Sigmoid colon (tissue), 4 donors: ENCODE results near the gene MAEL.

Experiments
- EP300 ChIP-seq, 4 donors: sonication (generic); formaldehyde crosslinking; IDR thresholded peaks; one replicate each; pipeline ENCODE4 v1.6.1; 2017; ENCODE audit warnings: antibody characterized with exemption in 4 of 4
- POLR2AphosphoS5 ChIP-seq, 4 donors: sonication (generic); formaldehyde crosslinking; IDR thresholded peaks; one replicate each; pipeline ENCODE4 v1.6.1; 2017; ENCODE audit warnings: antibody characterized with exemption in 4 of 4
- TF ChIP-seq, protein P1 (sequence below), 4 experiments: fragments of 450-650 bp in 3 of 4; fragments of 200-600 bp in 1 of 4; IDR thresholded peaks; one replicate each; pipeline ENCODE4 v1.5.1; 2016 to 2019; ENCODE audit warnings: antibody characterized with exemption in 4 of 4, mild to moderate bottlenecking in 3 of 4, moderate library complexity in 2 of 4

DNA sequence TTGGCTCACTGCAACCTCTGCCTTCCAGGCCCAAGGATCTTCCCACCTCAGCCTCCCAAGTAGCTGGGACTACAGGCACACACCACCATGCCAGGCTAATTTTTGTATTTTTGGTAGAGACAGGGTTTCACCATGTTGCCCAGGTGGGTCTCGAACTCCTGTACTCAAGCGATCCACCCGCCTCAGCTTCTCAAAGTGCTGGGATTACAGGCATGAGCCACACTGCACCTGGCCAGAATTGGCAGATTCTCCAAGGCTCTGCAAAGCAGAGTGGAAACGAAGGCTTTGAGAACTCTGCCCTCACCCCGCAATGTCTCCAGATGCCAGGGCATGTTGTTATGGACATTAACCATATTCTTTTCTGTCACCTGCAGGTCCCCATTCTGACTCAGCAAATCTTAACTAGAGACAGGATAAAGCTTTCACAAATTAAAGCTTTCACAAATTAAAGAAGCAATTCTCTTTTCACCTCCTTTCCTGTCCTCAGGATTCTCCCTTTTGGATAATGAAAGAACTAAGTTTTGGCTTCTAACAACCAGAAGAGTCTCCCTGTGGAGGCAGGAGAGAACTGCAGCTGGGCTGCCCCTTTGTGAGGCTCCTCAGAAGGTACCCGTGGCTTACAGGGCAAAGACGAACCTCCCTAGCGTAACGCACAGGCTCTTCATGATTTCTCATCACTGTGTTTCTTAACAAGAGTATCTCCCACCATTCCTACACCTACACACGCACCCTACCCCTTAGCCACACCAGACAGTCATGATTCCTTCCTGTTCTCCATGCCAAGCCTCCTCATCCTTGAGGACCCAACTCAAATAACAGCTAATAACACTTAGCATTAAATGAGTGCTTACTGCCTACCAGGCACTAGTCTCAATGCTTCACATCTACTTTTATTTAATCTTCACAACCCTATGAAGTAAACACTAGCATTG is 71.3 kb downstream of the MAEL start:
- no peak for TF ChIP-seq EP300 (IDR thresholded peaks at IDR 0.05)
- TF ChIP-seq, protein P1, sequence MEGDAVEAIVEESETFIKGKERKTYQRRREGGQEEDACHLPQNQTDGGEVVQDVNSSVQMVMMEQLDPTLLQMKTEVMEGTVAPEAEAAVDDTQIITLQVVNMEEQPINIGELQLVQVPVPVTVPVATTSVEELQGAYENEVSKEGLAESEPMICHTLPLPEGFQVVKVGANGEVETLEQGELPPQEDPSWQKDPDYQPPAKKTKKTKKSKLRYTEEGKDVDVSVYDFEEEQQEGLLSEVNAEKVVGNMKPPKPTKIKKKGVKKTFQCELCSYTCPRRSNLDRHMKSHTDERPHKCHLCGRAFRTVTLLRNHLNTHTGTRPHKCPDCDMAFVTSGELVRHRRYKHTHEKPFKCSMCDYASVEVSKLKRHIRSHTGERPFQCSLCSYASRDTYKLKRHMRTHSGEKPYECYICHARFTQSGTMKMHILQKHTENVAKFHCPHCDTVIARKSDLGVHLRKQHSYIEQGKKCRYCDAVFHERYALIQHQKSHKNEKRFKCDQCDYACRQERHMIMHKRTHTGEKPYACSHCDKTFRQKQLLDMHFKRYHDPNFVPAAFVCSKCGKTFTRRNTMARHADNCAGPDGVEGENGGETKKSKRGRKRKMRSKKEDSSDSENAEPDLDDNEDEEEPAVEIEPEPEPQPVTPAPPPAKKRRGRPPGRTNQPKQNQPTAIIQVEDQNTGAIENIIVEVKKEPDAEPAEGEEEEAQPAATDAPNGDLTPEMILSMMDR (IDR thresholded peaks at IDR 0.05): no peak
- TF ChIP-seq POLR2AphosphoS5 (IDR thresholded peaks at IDR 0.05): no peak
